ENCODE measurements around the gene IL1F10.

The IL1F10 gene

DNA sequence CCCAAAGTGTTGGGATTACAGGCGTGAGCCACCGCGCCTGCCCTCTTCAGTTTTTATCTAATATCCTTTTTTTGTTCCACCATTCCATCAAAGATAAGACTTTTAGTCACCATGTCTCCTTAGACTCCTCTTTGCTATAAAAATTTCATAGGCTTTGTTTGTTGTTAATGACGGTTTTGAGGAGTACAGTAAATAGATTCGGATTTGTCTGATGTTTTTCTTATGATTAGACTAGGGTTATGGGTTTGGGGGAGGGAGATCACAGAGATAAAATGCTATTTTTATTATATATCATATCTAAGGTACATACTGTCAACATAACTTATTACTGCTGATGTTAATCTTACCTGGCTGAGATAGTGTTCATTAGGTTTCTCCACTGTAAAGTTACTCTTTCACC is 21.3 kb upstream of the IL1F10 start:
- Histone ChIP-seq H3K27me3 (ENCODE audit: insufficient read depth, poor library complexity, severe bottlenecking) (no peaks in the 10 kb centered on the region), H3K4me3 (replicated peaks; ENCODE audit: insufficient read depth, low read length) (no peak overlapping the region), H3K27ac (replicated peaks) (no peak overlapping the region)
- DNase-seq (ENCODE audit: low read depth in 1 of 2, low spot score in 1 of 2): no peak
- TF ChIP-seq SPI1 (IDR thresholded peaks at IDR 0.05; ENCODE audit: borderline replicate concordance, low read depth): no peak
- TF ChIP-seq GABPA (IDR thresholded peaks at IDR 0.05; ENCODE audit: low read depth): no peak
- TF ChIP-seq, protein P1, sequence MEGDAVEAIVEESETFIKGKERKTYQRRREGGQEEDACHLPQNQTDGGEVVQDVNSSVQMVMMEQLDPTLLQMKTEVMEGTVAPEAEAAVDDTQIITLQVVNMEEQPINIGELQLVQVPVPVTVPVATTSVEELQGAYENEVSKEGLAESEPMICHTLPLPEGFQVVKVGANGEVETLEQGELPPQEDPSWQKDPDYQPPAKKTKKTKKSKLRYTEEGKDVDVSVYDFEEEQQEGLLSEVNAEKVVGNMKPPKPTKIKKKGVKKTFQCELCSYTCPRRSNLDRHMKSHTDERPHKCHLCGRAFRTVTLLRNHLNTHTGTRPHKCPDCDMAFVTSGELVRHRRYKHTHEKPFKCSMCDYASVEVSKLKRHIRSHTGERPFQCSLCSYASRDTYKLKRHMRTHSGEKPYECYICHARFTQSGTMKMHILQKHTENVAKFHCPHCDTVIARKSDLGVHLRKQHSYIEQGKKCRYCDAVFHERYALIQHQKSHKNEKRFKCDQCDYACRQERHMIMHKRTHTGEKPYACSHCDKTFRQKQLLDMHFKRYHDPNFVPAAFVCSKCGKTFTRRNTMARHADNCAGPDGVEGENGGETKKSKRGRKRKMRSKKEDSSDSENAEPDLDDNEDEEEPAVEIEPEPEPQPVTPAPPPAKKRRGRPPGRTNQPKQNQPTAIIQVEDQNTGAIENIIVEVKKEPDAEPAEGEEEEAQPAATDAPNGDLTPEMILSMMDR (IDR thresholded peaks at IDR 0.05; ENCODE audit: insufficient read depth, low read length): no peak
- TF ChIP-seq, protein P2, sequence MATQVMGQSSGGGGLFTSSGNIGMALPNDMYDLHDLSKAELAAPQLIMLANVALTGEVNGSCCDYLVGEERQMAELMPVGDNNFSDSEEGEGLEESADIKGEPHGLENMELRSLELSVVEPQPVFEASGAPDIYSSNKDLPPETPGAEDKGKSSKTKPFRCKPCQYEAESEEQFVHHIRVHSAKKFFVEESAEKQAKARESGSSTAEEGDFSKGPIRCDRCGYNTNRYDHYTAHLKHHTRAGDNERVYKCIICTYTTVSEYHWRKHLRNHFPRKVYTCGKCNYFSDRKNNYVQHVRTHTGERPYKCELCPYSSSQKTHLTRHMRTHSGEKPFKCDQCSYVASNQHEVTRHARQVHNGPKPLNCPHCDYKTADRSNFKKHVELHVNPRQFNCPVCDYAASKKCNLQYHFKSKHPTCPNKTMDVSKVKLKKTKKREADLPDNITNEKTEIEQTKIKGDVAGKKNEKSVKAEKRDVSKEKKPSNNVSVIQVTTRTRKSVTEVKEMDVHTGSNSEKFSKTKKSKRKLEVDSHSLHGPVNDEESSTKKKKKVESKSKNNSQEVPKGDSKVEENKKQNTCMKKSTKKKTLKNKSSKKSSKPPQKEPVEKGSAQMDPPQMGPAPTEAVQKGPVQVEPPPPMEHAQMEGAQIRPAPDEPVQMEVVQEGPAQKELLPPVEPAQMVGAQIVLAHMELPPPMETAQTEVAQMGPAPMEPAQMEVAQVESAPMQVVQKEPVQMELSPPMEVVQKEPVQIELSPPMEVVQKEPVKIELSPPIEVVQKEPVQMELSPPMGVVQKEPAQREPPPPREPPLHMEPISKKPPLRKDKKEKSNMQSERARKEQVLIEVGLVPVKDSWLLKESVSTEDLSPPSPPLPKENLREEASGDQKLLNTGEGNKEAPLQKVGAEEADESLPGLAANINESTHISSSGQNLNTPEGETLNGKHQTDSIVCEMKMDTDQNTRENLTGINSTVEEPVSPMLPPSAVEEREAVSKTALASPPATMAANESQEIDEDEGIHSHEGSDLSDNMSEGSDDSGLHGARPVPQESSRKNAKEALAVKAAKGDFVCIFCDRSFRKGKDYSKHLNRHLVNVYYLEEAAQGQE (IDR thresholded peaks at IDR 0.05; ENCODE audit: insufficient replicate concordance, low read depth): no peak
- no peak for TF ChIP-seq POLR2AphosphoS5 (IDR thresholded peaks at IDR 0.05; ENCODE audit: low read depth)

DNA sequence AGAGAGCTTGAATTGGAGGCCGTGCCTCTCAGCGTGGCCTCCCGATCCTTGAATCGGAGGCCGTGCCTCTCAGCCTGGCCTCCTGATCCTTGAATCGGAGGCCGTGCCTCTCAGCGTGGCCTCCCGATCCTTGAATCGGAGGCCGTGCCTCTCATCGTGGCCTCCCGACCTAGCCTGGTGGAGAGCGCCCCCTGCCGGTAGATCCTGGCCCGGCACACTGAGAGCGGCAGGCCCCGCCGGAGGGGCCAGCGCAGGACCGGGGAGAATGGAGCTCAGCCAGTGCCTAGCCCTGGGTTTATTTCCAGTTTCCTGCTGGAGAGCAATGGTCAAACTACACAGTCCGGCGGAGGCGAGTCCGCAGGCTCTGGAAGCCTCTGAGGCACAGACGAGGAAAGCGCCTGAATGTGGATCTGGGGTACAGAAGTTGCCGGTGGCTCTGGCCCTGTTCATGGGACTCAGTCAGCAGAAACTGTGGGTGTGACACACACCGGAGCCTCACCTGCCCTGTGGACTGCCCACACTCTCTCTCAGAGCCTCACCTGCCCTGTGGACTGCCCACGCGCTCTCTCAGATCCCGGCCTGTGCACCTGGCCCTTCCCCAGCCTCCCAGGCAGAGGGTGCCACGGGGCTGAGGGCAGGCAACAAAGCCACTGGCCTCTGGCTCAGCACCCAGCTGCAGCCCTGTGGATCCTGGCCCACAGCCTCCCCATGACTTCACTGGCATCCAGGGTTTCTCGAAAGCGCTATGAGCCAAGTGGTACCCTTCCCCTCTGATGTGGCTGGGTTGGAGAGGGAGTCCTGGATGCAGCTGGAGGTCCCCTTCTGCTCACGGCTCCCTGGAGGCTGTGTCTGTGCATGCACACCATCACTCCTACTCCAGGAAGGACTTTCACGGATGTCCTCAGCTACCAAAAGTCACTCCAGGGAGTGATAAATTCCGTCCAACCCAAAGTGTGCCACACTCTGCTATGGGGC is 16.6 kb upstream of the IL1F10 start:
- H3K27ac ChIP-seq (replicated peaks): no peak overlapping the region
- H3K4me3 ChIP-seq (replicated peaks; ENCODE audit: insufficient read depth, low read length): no peak overlapping the region
- TF ChIP-seq, protein P2 (IDR thresholded peaks at IDR 0.05; ENCODE audit: insufficient replicate concordance, low read depth): no peak
- no peak for TF ChIP-seq SPI1 (IDR thresholded peaks at IDR 0.05; ENCODE audit: borderline replicate concordance, low read depth)
- TF ChIP-seq POLR2AphosphoS5 (IDR thresholded peaks at IDR 0.05; ENCODE audit: low read depth): no peak
- TF ChIP-seq, protein P1 (IDR thresholded peaks at IDR 0.05; ENCODE audit: insufficient read depth, low read length): no peak
- TF ChIP-seq GABPA (IDR thresholded peaks at IDR 0.05; ENCODE audit: low read depth): no peak
- H3K27me3 ChIP-seq (ENCODE audit: insufficient read depth, poor library complexity, severe bottlenecking): no peaks in the 10 kb centered on the region
- DNase-seq (ENCODE audit: low read depth in 1 of 2, low spot score in 1 of 2): no peak

DNA sequence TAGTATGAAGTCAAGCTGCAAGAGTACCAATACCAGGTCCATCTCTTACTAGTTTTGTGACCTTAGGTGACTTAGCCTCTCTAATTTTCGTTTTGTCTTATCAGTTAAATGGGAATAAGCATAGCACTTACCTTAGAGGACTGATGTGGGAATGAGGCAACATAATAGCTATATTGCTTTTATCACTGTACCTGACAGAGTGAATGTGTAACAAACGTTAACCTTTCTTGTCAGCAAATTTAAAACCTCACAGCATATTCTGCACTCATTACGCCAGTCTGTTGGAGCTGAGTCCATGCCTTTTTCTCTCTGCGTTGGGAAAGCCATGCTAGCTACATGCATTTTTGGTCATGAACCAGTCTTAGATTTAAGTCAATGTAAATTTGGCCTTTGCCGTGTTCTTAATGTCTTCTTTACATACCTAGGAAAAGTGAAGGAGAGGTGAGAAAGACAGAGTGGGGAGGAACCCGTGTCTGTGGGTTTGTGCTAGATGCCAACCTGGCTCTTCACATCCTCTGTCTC is 15.3 kb upstream of the IL1F10 start, which contains the start of gene IL36B:
Gene IL36B (minus strand): TSS at position 472 of the 522 bp plus-strand sequence.
- no peak within 1 kb of the TSS for H3K4me3 ChIP-seq (replicated peaks; ENCODE audit: insufficient read depth, low read length)
- no peak for DNase-seq (ENCODE audit: low read depth in 1 of 2, low spot score in 1 of 2)
- H3K27me3 ChIP-seq (ENCODE audit: insufficient read depth, poor library complexity, severe bottlenecking): no peaks in the 10 kb centered on the region
- no peak within 1 kb of the TSS for H3K27ac ChIP-seq (replicated peaks)
- TF ChIP-seq GABPA (IDR thresholded peaks at IDR 0.05; ENCODE audit: low read depth) (no peak), SPI1 (IDR thresholded peaks at IDR 0.05; ENCODE audit: borderline replicate concordance, low read depth) (no peak), POLR2AphosphoS5 (IDR thresholded peaks at IDR 0.05; ENCODE audit: low read depth) (no peak)
- TF ChIP-seq, protein P2 (IDR thresholded peaks at IDR 0.05; ENCODE audit: insufficient replicate concordance, low read depth): no peak
- TF ChIP-seq, protein P1 (IDR thresholded peaks at IDR 0.05; ENCODE audit: insufficient read depth, low read length): no peak

Measured in HL-60 (cell line).